Activated B cell treated with CpG ODN at 0.5 μM for 24 hours (primary cell): Measurements from ENCODE around the gene MPC1. TPM values are rescaled to one million over a fixed set of nuclear protein-coding genes. Genes with fewer than 3 reads are reported as not detected.
"Not testable (repeated sequence)": the region's sequence is repeated elsewhere in the genome, so short reads cannot be mapped to it uniquely, and the experiment has no call there.

ENCODE experiments used
- ATAC-seq: fragments of 200-7000 bp; cut with Tn5 transposase; one replicate; pipeline ENCODE4 v1.10.0; 2021; ENCODE audit warnings: low read depth, mild to moderate bottlenecking, moderate library complexity
- CTCF ChIA-PET: fragments of 350-600 bp; sonication (Branson Sonifier 250); formaldehyde crosslinking; loops from one replicate; lab custom pipeline; 2021; ENCODE audit warnings: antibody characterized with exemption; lab: Charles Lee
- POLR2A ChIA-PET: fragments of 350-600 bp; sonication (Branson Sonifier 250); formaldehyde crosslinking; loops from one replicate; lab custom pipeline; 2021; ENCODE audit warnings: antibody characterized with exemption; lab: Charles Lee
- DNase-seq: peaks from one replicate; pipeline ENCODE4 v3.0.0; 2022
- H3K27ac Mint-ChIP-seq: one replicate; pipeline ENCODE4 v1.8.0; 2020; ENCODE audit warnings: mixed read lengths
- H3K27me3 Mint-ChIP-seq: one replicate; pipeline ENCODE4 v1.8.0; 2021; ENCODE audit warnings: mixed read lengths
- H3K36me3 Mint-ChIP-seq: one replicate; pipeline ENCODE4 v1.8.0; 2021; ENCODE audit warnings: low read depth, mixed read lengths
- H3K4me1 Mint-ChIP-seq: one replicate; pipeline ENCODE4 v1.8.0; 2021; ENCODE audit warnings: mixed read lengths
- H3K4me3 Mint-ChIP-seq: one replicate; pipeline ENCODE4 v1.8.0; 2020; ENCODE audit warnings: mild to moderate bottlenecking, mixed read lengths
- H3K9me3 Mint-ChIP-seq: one replicate; pipeline ENCODE4 v1.8.0; 2020; ENCODE audit warnings: mixed read lengths
- intact Hi-C: fragments of 100-400 bp; cut with micrococcal nuclease; formaldehyde crosslinking; loops from one replicate; pipeline ENCODE4 v1.15.1; 2024
- total RNA-seq: library from RNA; stranded (reverse); gene quantifications from 2 replicates; pipeline ENCODE4 v1.2.3, GENCODE V29; 2022
- TF ChIP-seq, protein P1 (sequence below): fragments of 200-600 bp; IDR thresholded peaks from one replicate; pipeline ENCODE4 v1.8.0; 2022; ENCODE audit warnings: antibody characterized with exemption, mild to moderate bottlenecking

MPC1 gene
- total RNA-seq, 1 donor from 2014 or later = 17.3 TPM

DNA sequence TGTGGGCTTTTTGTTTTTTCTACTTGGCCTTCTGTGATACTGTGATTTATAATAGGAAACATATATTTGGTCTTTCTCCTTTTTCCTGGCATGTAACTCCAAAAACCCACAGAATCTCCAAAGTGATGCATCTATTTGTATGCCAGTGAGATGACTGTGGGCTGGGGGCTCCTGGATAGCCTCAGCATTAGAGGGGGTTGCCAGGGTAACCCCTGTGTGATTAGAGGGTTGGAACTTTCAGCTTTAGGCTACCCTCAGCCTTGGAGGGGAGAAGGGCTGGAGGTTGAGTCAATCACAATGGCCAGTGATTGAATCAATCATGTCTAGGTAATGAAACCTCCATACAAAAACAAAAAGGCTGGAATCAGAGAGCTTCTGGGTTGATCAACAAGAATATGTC lies 29.8 kb downstream of the MPC1 start:
- Mint-ChIP-seq H3K27ac (no peak overlapping the region), H3K4me3 (no peak overlapping the region), H3K27me3 (no peaks in the 10 kb centered on the region), H3K36me3 (no peaks in the 10 kb centered on the region), H3K9me3 (peaks cover 8% of the 10 kb centered on the region), H3K4me1 (peaks cover 8% of the 10 kb centered on the region)
- intact Hi-C loops = loop anchor here (1.0 kb wide), 1 partner anchor 10 kb away; no protein-coding TSS in a partner anchor
- no peak for DNase-seq
- TF ChIP-seq, protein P1, sequence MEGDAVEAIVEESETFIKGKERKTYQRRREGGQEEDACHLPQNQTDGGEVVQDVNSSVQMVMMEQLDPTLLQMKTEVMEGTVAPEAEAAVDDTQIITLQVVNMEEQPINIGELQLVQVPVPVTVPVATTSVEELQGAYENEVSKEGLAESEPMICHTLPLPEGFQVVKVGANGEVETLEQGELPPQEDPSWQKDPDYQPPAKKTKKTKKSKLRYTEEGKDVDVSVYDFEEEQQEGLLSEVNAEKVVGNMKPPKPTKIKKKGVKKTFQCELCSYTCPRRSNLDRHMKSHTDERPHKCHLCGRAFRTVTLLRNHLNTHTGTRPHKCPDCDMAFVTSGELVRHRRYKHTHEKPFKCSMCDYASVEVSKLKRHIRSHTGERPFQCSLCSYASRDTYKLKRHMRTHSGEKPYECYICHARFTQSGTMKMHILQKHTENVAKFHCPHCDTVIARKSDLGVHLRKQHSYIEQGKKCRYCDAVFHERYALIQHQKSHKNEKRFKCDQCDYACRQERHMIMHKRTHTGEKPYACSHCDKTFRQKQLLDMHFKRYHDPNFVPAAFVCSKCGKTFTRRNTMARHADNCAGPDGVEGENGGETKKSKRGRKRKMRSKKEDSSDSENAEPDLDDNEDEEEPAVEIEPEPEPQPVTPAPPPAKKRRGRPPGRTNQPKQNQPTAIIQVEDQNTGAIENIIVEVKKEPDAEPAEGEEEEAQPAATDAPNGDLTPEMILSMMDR = no peak
- ChIA-PET POLR2A (no interaction called here), CTCF (no interaction called here)
- ATAC-seq = no peak

DNA sequence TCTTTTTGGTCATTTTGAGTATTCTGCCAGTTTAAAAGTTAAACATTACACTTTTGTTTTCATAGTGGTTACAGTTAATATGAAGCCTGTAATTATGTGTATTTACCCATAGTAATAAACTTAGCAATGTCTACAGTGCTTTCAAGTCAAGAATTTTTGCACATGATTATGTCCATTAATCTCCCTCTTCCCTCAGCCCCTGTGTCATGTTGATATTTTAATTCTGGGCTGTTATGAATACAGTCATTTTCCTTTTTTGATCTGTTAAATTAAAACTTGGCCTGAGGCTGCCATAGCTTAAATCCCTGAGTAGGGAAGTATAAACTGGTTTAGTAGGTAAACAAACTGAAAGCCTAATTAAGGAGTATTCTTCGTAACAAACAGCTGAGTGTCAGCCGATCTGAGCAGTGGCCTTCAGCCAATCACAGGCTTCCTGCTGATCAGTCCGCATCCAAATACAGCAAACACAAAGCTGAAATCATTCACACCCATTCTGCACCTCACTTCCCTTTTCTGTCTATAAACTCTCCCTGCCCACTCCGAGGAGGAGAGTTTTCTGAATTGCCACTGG lies 30.9 kb downstream of the MPC1 start:
- Mint-ChIP-seq H3K4me1 (peaks cover 8% of the 10 kb centered on the region), H3K27me3 (no peaks in the 10 kb centered on the region), H3K36me3 (no peaks in the 10 kb centered on the region), H3K4me3 (peak overlapping the region; percentile 48), H3K27ac (peak overlapping the region; percentile 68), H3K9me3 (peaks cover 8% of the 10 kb centered on the region)
- DNase-seq (no peak), ATAC-seq (peak; percentile 100)
- ChIA-PET CTCF (interaction anchor here (1.0 kb wide), 1 partner anchor 29 kb away, joined by 3 read pairs; no protein-coding TSS in a partner anchor), POLR2A (interaction anchor here (1.0 to 1.2 kb wide), 2 partner anchors 9 to 30 kb away, joined by 3 to 17 read pairs; partner anchors contain the start of gene SFT2D1)
- TF ChIP-seq, protein P1 = no peak
- intact Hi-C loops = loop anchor here (1.0 kb wide), 1 partner anchor 8 kb away; no protein-coding TSS in a partner anchor

DNA sequence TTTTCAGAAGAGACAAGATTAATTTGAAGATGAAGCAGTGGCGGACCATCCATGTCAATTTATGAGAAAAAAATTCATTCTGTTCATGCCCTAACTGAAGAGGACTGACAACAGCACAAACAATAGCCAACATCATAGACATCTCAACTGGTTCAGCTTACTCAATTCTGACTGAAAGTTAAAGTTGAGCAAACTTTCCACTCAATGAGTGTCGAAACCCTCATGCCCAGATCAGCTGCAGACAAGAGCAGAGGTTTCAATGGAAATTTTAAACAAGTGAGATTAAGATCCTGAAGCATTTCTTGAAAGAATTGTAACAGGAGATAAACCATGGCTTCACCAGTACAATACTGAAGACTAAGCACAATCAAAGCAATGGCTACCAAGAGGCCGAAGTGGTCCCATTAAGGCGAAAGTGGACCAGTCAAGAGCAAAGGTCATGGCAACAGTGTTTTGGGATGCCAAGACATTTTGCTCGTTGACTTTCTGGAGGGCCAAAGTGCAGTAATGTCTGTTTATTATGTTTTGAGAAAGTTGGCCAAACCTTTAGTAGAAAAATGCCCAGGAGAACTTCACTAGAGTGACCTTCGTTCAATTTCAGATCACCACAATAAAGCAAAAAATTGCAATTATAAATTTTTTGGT lies 34.3 kb downstream of the MPC1 start:
- POLR2A ChIA-PET = no interaction called here
- H3K36me3 Mint-ChIP-seq = no peaks in the 10 kb centered on the region
- intact Hi-C loops = loop anchor here (10.0 kb wide), 1 partner anchor 806 kb away; the partner anchor contains the start of gene GPR31
- no peak for ATAC-seq
- no peak overlapping the region for H3K27ac Mint-ChIP-seq
- CTCF ChIA-PET = no interaction called here
- peaks cover 15% of the 10 kb centered on the region for H3K4me1 Mint-ChIP-seq
- no peak overlapping the region for H3K4me3 Mint-ChIP-seq
- peaks cover 8% of the 10 kb centered on the region for H3K9me3 Mint-ChIP-seq
- H3K27me3 Mint-ChIP-seq = no peaks in the 10 kb centered on the region
- TF ChIP-seq, protein P1 = no peak
- DNase-seq = no peak

DNA sequence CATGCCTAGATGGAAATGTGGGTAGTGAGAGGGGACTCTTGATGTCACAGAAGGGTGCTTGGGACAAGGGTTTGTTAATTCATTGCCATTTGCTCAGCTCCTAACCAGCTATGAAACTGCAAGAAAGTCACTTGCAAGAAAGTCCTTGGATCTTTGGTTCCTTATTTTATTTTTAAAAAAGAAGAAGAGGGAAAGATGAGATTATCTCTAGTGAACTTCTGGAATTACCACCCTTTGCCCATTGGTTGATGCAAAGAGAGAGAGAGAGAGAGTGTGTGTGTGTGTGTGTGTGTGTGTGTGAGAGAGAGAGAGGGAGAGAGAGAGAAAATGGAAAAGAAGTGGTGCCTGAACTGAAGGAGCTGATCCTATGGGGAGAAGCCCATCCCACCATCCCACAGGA lies 35.8 kb downstream of the MPC1 start:
- intact Hi-C loops = loop anchor here (10.0 kb wide), 1 partner anchor 808 kb away; the partner anchor contains the start of gene GPR31
- CTCF ChIA-PET = no interaction called here
- POLR2A ChIA-PET = no interaction called here
- Mint-ChIP-seq H3K4me3 (no peak overlapping the region), H3K27me3 (no peaks in the 10 kb centered on the region), H3K4me1 (peaks cover 15% of the 10 kb centered on the region), H3K9me3 (peaks cover 8% of the 10 kb centered on the region), H3K27ac (no peak overlapping the region), H3K36me3 (peaks cover 4% of the 10 kb centered on the region)
- ATAC-seq (no peak), DNase-seq (no peak)
- TF ChIP-seq, protein P1 = no peak

DNA sequence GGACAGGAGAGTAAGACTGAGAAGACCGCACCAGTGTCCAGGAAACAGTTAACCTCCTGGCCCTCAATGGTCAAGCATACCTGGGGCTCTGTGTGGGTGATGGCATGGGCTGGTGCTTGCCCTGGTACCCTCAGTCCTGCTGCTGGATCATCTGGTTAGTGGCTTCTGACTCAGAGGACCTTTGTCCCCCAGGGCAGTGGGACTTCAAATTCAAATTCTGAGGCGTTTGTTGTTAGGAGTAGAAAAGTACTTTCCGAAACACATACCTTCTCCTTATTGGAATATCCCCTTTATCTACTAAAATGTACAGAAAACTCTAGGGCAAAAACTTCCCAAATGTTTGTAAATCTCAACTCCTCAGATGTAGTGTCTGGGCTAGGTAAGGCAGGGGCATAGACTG lies 36.3 kb downstream of the MPC1 start:
- peaks cover 14% of the 10 kb centered on the region for H3K4me1 Mint-ChIP-seq
- no peak for DNase-seq
- no peak overlapping the region for H3K27ac Mint-ChIP-seq
- H3K27me3 Mint-ChIP-seq = no peaks in the 10 kb centered on the region
- ChIA-PET POLR2A (no interaction called here), CTCF (no interaction called here)
- H3K36me3 Mint-ChIP-seq = peaks cover 7% of the 10 kb centered on the region
- TF ChIP-seq, protein P1 = no peak
- ATAC-seq = no peak
- H3K4me3 Mint-ChIP-seq = no peak overlapping the region
- peaks cover 8% of the 10 kb centered on the region for H3K9me3 Mint-ChIP-seq
- intact Hi-C loops = loop anchor here (10.0 kb wide), 1 partner anchor 808 kb away; the partner anchor contains the start of gene GPR31

DNA sequence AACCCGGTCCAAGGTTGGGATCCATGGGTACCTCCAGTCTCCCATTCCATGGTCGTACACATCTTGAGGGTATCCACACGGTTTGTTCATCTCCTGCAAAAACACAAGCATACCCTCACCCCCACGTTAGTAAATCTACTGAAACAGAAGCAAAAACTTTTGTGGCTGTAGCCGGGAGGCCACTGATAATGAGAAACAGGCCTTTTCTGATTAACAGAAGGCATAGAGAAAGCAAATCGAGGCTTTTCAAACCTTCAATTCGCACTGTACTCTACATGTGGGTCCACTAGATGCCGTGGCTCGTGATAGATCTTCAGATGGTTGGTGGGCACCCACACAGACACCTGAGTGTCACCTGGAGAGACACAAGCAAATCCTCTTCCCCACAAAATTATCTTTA lies 37.1 kb downstream of the MPC1 start:
- not testable (repeated sequence) for H3K27ac Mint-ChIP-seq
- CTCF ChIA-PET = interaction anchor here (1.0 kb wide), 1 partner anchor 36 kb away, joined by 3 read pairs; no protein-coding TSS in a partner anchor

DNA sequence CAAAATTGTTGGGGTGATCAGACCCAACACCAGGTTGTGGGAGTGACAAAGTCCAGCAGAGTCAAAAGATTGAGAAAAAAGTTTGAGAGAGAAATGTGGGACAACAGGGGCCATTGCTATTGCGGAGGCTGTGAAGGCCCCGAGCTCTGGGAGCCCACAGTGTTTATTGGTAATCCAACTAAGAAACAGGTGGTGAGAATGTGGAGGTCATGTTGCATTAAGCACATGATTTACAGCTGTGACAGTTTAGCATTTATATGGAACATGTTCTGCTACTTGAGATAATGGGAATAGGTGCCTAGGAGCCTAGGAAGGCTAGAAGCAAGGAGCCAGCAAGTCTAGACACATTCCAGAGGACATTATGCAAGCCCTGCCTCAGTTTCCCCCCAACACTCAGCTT lies 37.8 kb downstream of the MPC1 start:
- H3K27ac Mint-ChIP-seq, H3K9me3 Mint-ChIP-seq, ATAC-seq, DNase-seq, H3K4me3 Mint-ChIP-seq, H3K36me3 Mint-ChIP-seq, H3K27me3 Mint-ChIP-seq: not testable (repeated sequence)
- peaks cover 16% of the 10 kb centered on the region for H3K4me1 Mint-ChIP-seq
- ChIA-PET CTCF (interaction anchor here (1.0 kb wide), 1 partner anchor 37 kb away, joined by 3 read pairs; no protein-coding TSS in a partner anchor), POLR2A (interaction anchor here (4.6 kb wide), 1 partner anchor 36 kb away, joined by 33 read pairs; no protein-coding TSS in a partner anchor)
- intact Hi-C loops = loop anchor here (5.0 to 10.0 kb wide), 4 partner anchors 58 to 810 kb away; partner anchors contain the start of genes CEP43, GPR31 and RPS6KA2

More for the DNA sequence above, 37.1 kb downstream of the MPC1 start:
- intact Hi-C loops = loop anchor here (10.0 kb wide), 1 partner anchor 809 kb away; the partner anchor contains the start of gene GPR31
- POLR2A ChIA-PET = interaction anchor here (4.6 kb wide), 1 partner anchor 36 kb away, joined by 33 read pairs; no protein-coding TSS in a partner anchor
- not testable (repeated sequence) for H3K4me3 Mint-ChIP-seq, H3K36me3 Mint-ChIP-seq, DNase-seq, ATAC-seq, H3K9me3 Mint-ChIP-seq, H3K27me3 Mint-ChIP-seq
- H3K4me1 Mint-ChIP-seq = peaks cover 16% of the 10 kb centered on the region
